Measurements from ENCODE around the gene TTC1.

DNA sequence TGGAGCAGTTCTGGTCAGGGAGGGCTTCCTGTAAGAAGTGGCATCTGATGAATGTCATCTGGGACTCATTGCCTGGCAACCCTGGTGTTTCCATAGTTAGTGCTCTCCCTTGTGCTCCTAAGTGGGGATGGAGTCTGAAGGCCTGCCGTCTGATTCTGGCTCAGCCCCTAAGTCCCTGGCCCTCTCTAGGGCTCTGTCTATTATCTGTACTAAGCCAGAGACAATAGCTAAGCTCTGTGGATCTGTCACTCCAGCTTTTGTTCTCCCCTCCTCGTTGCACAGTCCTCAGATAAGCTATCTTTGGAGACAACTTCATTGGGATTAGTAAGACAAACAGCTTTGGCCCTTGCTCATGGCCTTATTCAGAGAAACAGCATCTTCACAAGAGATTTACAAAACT, 30.6 kb upstream of the TTC1 start:
- TF ChIP-seq, protein P1, sequence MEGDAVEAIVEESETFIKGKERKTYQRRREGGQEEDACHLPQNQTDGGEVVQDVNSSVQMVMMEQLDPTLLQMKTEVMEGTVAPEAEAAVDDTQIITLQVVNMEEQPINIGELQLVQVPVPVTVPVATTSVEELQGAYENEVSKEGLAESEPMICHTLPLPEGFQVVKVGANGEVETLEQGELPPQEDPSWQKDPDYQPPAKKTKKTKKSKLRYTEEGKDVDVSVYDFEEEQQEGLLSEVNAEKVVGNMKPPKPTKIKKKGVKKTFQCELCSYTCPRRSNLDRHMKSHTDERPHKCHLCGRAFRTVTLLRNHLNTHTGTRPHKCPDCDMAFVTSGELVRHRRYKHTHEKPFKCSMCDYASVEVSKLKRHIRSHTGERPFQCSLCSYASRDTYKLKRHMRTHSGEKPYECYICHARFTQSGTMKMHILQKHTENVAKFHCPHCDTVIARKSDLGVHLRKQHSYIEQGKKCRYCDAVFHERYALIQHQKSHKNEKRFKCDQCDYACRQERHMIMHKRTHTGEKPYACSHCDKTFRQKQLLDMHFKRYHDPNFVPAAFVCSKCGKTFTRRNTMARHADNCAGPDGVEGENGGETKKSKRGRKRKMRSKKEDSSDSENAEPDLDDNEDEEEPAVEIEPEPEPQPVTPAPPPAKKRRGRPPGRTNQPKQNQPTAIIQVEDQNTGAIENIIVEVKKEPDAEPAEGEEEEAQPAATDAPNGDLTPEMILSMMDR (IDR thresholded peaks at IDR 0.05), result no peak
- no peak for TF ChIP-seq POLR2A (IDR thresholded peaks at IDR 0.05)
